Endothelial cell of umbilical vein (primary cell): Measurements from ENCODE around the gene SCYL1.

Experiments used
- EZH2 ChIP-seq: IDR thresholded peaks from 2 replicates; pipeline ENCODE4 v1.6.1; 2012; ENCODE audit warnings: borderline replicate concordance, low read depth, mild to moderate bottlenecking, moderate library complexity, low read length, inconsistent platforms; ENCODE audit not compliant: severe bottlenecking
- JUN ChIP-seq: IDR thresholded peaks from 2 replicates; pipeline ENCODE4 v1.6.1; 2011; ENCODE audit warnings: borderline replicate concordance, low read depth; ENCODE audit not compliant: insufficient read length, insufficient read depth
- MYC ChIP-seq: IDR thresholded peaks from one replicate; pipeline ENCODE4 v1.6.1; 2011; ENCODE audit warnings: mild to moderate bottlenecking, low read depth, low read length
- POLR2A ChIP-seq: IDR thresholded peaks from 2 replicates; pipeline ENCODE4 v1.6.1; 2012; ENCODE audit warnings: low read depth, mild to moderate bottlenecking, control low read depth, low read length
- POLR2AphosphoS5 ChIP-seq: IDR thresholded peaks from 2 replicates; pipeline ENCODE4 v1.6.1; 2012; ENCODE audit warnings: low read depth, mild to moderate bottlenecking, control low read depth, low read length, moderate library complexity; ENCODE audit not compliant: insufficient read depth
- TF ChIP-seq, protein P1 (sequence below), 2 donors: IDR thresholded peaks; 1 replicate in 1 of 2; 2 replicates in 1 of 2; pipeline ENCODE4 v1.5.1; 2011; ENCODE audit warnings: low read length in 2 of 2, mild to moderate bottlenecking in 2 of 2, moderate library complexity in 2 of 2, control low read depth in 1 of 2, inconsistent platforms in 1 of 2, low read depth in 1 of 2; ENCODE audit not compliant: insufficient read depth in 1 of 2; ENCODE audit errors: extremely low read depth in 1 of 2
- TF ChIP-seq, protein P2 (sequence below): IDR thresholded peaks from 2 replicates; pipeline ENCODE4 v1.6.1; 2011; ENCODE audit not compliant: insufficient read depth, insufficient read length

- TF ChIP-seq, protein P1, sequence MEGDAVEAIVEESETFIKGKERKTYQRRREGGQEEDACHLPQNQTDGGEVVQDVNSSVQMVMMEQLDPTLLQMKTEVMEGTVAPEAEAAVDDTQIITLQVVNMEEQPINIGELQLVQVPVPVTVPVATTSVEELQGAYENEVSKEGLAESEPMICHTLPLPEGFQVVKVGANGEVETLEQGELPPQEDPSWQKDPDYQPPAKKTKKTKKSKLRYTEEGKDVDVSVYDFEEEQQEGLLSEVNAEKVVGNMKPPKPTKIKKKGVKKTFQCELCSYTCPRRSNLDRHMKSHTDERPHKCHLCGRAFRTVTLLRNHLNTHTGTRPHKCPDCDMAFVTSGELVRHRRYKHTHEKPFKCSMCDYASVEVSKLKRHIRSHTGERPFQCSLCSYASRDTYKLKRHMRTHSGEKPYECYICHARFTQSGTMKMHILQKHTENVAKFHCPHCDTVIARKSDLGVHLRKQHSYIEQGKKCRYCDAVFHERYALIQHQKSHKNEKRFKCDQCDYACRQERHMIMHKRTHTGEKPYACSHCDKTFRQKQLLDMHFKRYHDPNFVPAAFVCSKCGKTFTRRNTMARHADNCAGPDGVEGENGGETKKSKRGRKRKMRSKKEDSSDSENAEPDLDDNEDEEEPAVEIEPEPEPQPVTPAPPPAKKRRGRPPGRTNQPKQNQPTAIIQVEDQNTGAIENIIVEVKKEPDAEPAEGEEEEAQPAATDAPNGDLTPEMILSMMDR (IDR thresholded peaks at IDR 0.05; ENCODE audit: extremely low read depth in 1 of 2, insufficient read depth in 1 of 2, low read depth in 1 of 2, low read length in 2 of 2), result no peak
- TF ChIP-seq MYC (no peak), JUN (no peak), EZH2 (no peak), POLR2AphosphoS5 (no peak), POLR2A (no peak)
- TF ChIP-seq, protein P2, sequence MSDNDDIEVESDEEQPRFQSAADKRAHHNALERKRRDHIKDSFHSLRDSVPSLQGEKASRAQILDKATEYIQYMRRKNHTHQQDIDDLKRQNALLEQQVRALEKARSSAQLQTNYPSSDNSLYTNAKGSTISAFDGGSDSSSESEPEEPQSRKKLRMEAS, result no peak
These were observed 44.5 kb downstream of the SCYL1 start for GRCh38 chr11:65569164-65569972.
